Rectal smooth muscle tissue (tissue), 1 donor: ENCODE results near the gene ASMTL.
"Not testable (repeated sequence)": the region's sequence is repeated elsewhere in the genome, so short reads cannot be mapped to it uniquely, and the experiment has no call there.

Experiments
- H3K27ac ChIP-seq: one replicate; pipeline ENCODE4 v1.7.0; 2013; ENCODE audit warnings: low read depth, low read length, inconsistent platforms
- H3K27me3 ChIP-seq: one replicate; pipeline ENCODE4 v1.7.0; 2013; ENCODE audit warnings: low read length; ENCODE audit not compliant: control insufficient read depth, insufficient read depth
- H3K36me3 ChIP-seq: one replicate; pipeline ENCODE4 v1.7.0; 2013; ENCODE audit warnings: low read length; ENCODE audit not compliant: control insufficient read depth, insufficient read depth
- H3K4me1 ChIP-seq: one replicate; pipeline ENCODE4 v1.7.0; 2013; ENCODE audit warnings: low read length; ENCODE audit not compliant: control insufficient read depth, insufficient read depth
- H3K4me3 ChIP-seq: one replicate; pipeline ENCODE4 v1.7.0; 2013; ENCODE audit warnings: low read length
- H3K9ac ChIP-seq: one replicate; pipeline ENCODE4 v1.7.0; 2013; ENCODE audit warnings: low read length

Gene ASMTL

DNA sequence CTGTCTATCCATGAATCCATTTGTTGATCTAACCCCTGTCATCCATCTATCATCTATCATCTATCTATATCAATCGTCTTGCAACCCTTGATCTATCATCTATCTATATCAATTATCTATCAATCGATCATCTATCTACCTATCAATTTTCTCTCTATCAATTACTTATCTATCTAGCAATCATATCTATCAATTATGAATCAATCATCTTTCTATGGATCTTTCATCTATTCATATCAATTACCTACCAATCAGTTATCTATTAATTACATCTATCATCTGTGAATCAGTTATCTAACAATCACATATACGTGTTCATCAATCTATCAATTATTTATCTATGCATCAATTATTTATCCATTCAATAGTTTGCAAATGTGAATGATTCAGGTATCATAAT is 24.5 kb upstream of the ASMTL start:
- Histone ChIP-seq H3K27me3 (no peaks in the 10 kb centered on the region), H3K4me1 (no peaks in the 10 kb centered on the region), H3K36me3 (no peaks in the 10 kb centered on the region), H3K27ac (no peak overlapping the region), H3K9ac (no peak overlapping the region), H3K4me3 (no peak overlapping the region)

DNA sequence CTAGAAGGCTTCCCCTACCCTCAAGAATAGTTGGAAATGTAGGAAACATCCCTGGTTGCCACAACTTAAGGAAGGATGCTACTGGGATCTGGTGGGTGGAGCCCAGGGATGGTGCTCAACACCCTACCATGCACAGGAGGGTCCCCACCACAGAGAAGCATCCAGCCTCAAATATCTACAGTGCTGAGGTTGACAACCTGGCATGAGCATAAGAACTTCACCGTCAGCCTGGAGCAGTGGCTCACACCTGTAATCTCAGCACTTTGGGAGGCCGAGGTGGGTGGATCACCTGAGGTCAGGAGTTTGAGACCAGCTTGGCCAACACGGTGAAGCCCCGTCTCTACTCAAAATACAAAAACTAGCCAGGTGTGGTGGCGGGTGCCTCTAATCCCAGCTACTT is 24.0 kb upstream of the ASMTL start:
- Histone ChIP-seq H3K9ac (no peak overlapping the region), H3K27ac (no peak overlapping the region), H3K36me3 (no peaks in the 10 kb centered on the region), H3K4me1 (no peaks in the 10 kb centered on the region), H3K27me3 (no peaks in the 10 kb centered on the region), H3K4me3 (no peak overlapping the region)

DNA sequence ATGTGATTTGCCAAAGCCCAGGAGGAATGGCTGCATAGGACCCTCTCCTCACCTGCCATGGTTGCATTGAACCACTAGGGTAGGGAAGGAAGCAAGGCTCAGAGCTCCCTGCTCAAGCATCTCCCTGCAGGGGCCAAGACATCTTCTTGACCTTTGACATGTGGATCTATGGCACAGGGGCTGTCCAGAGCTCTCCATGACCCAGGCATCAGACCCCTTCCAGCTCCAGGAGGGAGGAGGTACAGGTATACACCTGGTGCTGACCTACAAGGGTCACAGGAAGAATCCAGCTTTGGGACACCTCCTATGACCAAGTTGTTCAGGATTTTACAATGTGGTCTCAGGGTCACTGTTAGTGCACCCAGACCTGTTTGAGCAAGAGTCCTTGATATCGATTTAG is 23.2 kb upstream of the ASMTL start:
- H3K27ac ChIP-seq: no peak overlapping the region

DNA sequence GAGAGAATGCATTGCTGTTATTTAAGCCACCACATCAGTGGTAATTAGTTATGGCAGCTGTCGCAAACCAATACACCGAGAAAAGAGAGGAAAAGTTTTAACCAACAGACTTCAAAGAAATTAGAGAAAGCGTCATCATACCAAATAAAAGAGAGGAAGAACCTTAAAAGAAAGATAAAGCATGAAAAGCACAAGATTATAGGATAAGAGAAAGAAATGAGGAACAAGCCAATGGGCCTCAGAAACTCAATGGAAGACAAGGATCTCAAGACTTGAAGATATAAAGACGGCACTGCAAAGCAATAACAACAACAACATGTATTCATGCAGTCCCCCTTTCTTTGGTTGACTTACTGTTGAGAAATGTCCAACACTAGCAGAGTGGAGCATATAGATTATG is 22.8 kb upstream of the ASMTL start:
- Histone ChIP-seq H3K36me3 (no peaks in the 10 kb centered on the region), H3K9ac (no peak overlapping the region)

More for the DNA sequence above, 23.2 kb upstream of the ASMTL start:
- Histone ChIP-seq H3K4me3 (no peak overlapping the region), H3K27me3 (no peaks in the 10 kb centered on the region), H3K9ac (no peak overlapping the region), H3K36me3 (no peaks in the 10 kb centered on the region), H3K4me1 (no peaks in the 10 kb centered on the region)

DNA sequence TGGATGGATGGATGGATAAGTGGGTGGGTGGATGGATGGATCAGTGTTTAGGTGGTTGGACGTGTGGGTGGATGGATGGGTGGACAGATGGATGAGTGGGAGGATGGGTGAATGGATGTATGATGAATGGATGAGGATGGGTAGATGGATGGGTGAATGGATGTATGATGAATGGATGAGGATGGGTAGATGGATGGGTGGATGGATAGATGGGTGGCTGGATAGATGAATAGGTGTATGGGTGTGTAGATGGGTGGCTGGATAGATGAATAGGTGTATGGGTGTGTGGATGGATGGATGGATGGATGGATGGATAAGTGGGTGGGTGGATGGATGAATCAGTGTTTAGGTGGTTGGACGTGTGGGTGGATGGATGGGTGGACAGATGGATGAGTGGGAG is 21.9 kb upstream of the ASMTL start:
- H3K36me3 ChIP-seq, H3K27ac ChIP-seq, H3K27me3 ChIP-seq, H3K9ac ChIP-seq, H3K4me3 ChIP-seq, H3K4me1 ChIP-seq: not testable (repeated sequence)

More for the DNA sequence above, 22.8 kb upstream of the ASMTL start:
- no peak overlapping the region for H3K4me3 ChIP-seq
- no peak overlapping the region for H3K27ac ChIP-seq
- no peaks in the 10 kb centered on the region for H3K4me1 ChIP-seq
- no peaks in the 10 kb centered on the region for H3K27me3 ChIP-seq

DNA sequence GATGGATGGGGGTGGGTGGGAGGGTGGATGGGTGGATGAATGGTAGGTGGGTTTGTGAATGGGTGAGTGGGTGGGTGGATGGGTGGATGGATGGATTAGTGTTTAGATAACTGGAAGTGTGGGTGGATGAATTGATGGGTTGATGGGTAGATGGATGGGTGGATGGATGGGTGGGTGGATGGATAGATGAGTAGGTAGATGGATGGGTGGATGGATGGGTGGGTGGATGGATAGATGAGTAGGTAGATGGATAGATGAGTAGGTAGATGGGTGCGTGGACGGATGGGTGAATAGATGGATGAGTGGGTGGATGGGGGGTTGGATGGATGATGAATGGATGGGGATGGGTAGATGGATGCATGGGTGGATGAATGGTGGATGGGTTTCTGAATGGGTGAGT is 20.3 kb upstream of the ASMTL start:
- H3K4me1 ChIP-seq: no peaks in the 10 kb centered on the region
- no peak overlapping the region for H3K4me3 ChIP-seq
- H3K9ac ChIP-seq: no peak overlapping the region
- H3K27ac ChIP-seq: no peak overlapping the region
- no peaks in the 10 kb centered on the region for H3K36me3 ChIP-seq
- H3K27me3 ChIP-seq: no peaks in the 10 kb centered on the region

DNA sequence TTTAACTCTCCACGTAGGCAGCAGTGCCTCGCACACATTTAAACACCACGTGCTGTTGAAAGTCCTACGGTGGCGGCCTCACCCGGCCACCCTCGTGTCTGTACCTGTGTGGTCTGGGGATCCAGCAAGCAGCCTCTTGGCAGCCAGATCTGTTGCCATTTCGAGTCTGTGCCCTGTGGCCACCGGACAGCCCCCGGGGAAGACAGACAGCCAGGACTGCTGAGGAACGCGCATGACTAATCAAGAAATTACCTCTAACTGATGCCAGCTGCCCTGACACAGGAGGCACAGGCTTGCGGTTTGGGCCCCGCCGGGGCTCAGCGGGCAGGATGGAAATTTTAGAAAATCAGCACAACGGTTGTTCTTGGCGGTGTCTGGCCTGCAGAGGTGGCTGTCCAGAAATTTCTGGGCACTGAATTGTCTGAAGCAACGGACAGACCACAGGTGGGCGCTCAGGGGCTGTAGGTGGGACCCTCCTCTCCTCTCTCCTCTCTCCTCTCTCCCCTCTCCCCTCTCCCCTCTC is 15.6 kb upstream of the ASMTL start:
- Histone ChIP-seq H3K4me3 (no peak overlapping the region), H3K9ac (no peak overlapping the region), H3K27ac (no peak overlapping the region), H3K27me3 (no peaks in the 10 kb centered on the region), H3K4me1 (no peaks in the 10 kb centered on the region), H3K36me3 (no peaks in the 10 kb centered on the region)

DNA sequence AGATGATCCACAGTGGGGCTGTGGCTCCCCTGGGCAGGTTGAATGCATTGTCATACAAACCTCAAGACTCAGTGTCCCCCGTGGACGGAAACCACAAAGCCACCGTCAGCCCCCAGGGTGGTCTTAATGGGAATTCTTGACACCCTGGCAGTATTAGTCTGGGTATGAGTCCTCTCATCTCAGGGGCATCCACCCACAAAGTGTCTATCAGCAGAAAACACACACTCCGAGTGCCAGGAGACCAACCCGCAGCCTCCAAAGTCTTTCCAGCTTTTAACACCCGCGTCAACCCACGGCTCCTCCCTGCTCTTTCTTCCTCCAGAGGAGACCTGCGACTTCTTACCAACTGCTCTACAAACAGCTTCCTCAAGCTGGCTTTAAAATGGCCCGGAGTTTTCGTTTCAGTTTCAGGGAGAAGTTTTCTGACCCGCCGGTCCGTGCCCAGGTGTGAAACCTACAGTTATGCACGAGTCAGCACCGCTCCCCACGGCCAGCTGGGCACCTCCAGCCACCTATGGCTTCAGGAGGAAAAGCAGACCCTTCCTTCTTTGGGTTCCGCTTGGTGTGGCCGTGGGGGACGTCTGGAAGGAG is 14.4 kb upstream of the ASMTL start:
- no peaks in the 10 kb centered on the region for H3K27me3 ChIP-seq
- H3K9ac ChIP-seq: no peak overlapping the region

DNA sequence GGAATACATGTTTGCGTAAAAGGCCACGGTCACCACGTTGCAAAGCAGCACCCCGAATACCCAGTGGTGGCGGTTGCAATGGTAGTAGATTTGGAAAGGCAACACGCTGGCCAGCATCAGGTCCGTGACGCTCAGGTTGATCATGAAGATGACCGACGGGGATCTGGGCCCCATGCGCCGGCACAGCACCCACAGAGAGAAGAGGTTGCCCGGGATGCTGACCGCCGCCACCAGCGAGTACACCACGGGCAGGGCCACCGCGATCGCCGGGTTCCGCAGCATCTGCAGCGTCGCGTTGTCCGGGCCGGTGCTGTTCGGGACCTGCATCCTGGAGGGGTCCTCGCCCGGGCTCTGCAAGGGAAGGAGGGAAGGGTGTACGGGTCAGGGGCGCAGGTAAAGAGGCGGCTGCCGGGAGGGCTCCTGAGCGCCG is 13.5 kb upstream of the ASMTL start:
- Histone ChIP-seq H3K9ac (no peak overlapping the region), H3K4me3 (no peak overlapping the region), H3K27ac (no peak overlapping the region), H3K4me1 (no peaks in the 10 kb centered on the region), H3K36me3 (no peaks in the 10 kb centered on the region), H3K27me3 (no peaks in the 10 kb centered on the region)

More for the DNA sequence above, 14.4 kb upstream of the ASMTL start:
- H3K36me3 ChIP-seq: no peaks in the 10 kb centered on the region
- no peak overlapping the region for H3K27ac ChIP-seq
- no peaks in the 10 kb centered on the region for H3K4me1 ChIP-seq
- H3K4me3 ChIP-seq: no peak overlapping the region

DNA sequence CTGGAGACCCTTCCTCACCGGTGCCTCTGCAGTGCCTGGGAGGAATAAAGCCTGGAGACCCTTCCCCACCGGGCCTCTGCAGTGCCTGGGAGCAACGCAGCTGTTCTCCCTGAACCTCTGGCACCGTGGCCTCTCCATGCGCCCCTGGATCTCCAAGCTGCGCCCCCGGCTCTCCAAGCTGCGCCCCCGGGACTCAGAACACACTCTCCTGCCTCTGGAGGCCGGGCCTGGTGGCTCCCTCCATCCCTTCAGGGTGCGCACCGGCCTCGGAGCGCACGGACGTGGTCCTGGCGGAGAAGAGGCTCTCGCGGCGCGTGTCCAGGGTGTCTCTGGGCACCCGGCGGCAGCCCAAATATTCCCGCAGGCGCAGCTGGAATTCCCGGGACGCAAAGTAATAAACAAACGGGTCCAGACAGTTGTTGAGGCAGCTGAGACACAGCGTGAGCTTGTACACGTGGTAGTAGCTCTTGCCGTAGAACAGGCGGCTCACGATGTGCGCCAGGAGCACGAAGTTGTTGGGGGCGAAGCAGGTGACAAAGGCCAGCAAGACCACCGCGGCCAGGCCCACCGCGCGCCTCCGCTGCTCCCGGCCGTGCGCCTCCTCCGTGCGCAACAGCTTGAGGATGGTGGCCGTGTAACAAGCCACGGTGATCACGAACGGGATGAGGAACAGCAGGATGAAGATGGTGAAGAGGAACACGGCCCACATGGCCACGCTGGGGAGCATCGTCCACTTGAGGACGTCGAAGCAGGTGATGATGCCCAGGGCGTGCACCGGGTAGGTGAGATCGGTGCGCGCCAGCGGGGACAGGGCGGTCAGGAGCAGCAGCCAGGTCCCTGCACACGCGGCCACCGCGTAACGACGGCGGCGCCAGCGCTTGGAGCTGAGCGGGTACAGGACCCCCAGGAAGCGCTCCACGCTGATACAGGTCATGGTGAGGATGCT is 12.8 kb upstream of the ASMTL start:
- Histone ChIP-seq H3K9ac (no peak overlapping the region), H3K4me1 (no peaks in the 10 kb centered on the region), H3K36me3 (no peaks in the 10 kb centered on the region), H3K27ac (no peak overlapping the region), H3K4me3 (no peak overlapping the region), H3K27me3 (no peaks in the 10 kb centered on the region)

DNA sequence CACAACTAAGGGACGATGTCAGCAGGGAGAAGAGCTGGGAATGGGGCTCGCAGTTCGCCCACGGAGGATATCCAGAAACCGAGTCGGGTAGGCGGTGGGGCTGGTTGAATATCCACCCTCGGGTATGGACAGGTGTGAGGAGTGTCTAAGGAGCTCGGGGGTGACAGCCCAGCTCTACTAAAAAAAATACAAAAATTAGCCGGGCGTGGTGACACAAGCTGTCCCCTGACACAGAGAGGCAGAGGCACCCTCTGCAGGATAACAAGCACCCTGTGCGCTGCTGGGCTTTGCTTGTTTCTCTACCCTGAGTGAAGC is 12.2 kb upstream of the ASMTL start:
- H3K36me3 ChIP-seq: no peaks in the 10 kb centered on the region
- no peak overlapping the region for H3K9ac ChIP-seq
- no peaks in the 10 kb centered on the region for H3K27me3 ChIP-seq
- no peak overlapping the region for H3K4me3 ChIP-seq
- H3K4me1 ChIP-seq: no peaks in the 10 kb centered on the region
- H3K27ac ChIP-seq: no peak overlapping the region

DNA sequence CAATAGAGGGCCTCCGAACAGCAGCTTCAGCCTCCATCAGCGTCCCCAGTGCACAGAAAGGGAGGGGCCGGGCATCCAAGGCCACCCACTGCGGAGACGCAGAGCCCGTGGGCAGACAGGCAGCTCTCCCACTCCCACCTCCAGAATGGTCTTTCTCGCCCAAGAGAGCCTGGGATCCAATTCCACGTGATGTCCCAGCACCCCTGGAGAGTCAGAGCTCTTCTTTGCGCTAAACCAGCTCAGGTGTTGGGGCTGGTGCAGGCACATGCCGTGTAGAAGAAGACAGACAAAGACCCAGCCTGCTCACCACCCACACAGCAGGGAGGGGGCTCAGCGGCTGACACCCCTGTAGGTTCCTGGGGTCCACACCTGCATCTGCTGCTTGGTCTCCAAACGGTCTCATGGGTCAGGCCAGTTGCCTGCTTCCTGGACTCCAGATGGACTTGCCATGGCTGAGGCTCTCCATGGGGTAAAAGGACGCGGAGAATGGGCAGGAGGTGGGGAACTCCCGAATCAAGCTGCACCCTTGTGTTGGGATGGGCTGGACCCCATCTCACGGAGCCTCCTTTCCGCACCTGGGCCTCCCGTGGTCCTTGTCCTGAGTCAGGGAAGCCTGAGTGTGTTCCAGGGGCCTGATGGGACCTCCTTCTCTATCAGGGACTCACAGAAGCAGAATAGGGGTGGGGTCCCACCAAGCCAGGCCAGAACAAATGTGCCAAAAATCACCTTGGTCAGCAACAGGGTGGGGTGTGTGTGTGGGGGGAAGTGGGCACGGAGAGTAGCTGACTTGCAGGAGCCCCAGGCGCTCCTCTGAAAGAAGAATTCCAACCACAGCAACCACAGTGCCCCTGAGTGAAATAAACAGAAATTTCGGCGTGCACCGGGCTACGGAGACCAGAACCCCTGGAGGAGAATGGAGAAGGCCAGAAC is 11.6 kb upstream of the ASMTL start:
- Histone ChIP-seq H3K4me1 (no peaks in the 10 kb centered on the region), H3K36me3 (no peaks in the 10 kb centered on the region), H3K27me3 (no peaks in the 10 kb centered on the region), H3K27ac (no peak overlapping the region), H3K4me3 (no peak overlapping the region), H3K9ac (no peak overlapping the region)
